Loucy (cell line): ENCODE results near the gene RPL37A.

ENCODE experiments used
- H2AFZ ChIP-seq: fragments of 200-600 bp; sonication (generic); 2 replicates; pipeline ENCODE4 v1.6.0; 2016; ENCODE audit warnings: antibody characterized with exemption, mild to moderate bottlenecking, low read length, moderate library complexity
- H3F3A ChIP-seq: fragments of 200-600 bp; 2 replicates; pipeline ENCODE4 v1.6.0; 2016; ENCODE audit warnings: antibody characterized with exemption, low read depth, mild to moderate bottlenecking
- H3K27me3 ChIP-seq: fragments of 200-600 bp; sonication (generic); 2 replicates; pipeline ENCODE4 v1.6.1; 2014; ENCODE audit warnings: low read length, mild to moderate bottlenecking; ENCODE audit not compliant: insufficient read depth, poor library complexity, severe bottlenecking
- H3K36me3 ChIP-seq: fragments of 200-600 bp; sonication (generic); 2 replicates; pipeline ENCODE4 v1.6.1; 2016; ENCODE audit warnings: low read length; ENCODE audit not compliant: insufficient read depth
- H3K4me1 ChIP-seq: fragments of 200-600 bp; sonication (generic); 2 replicates; pipeline ENCODE4 v1.5.1; 2014; ENCODE audit warnings: low read length, mild to moderate bottlenecking; ENCODE audit not compliant: insufficient read depth, poor library complexity, severe bottlenecking
- H3K4me2 ChIP-seq: fragments of 200-600 bp; sonication (generic); 2 replicates; pipeline ENCODE4 v1.6.0; 2014; ENCODE audit warnings: antibody characterized with exemption, low read length, low read depth, mild to moderate bottlenecking; ENCODE audit not compliant: poor library complexity, severe bottlenecking
- H3K4me3 ChIP-seq: fragments of 200-600 bp; sonication (generic); 2 replicates; pipeline ENCODE4 v1.5.1; 2014; ENCODE audit warnings: low read length, mild to moderate bottlenecking, mixed read lengths; ENCODE audit not compliant: poor library complexity, severe bottlenecking
- H3K79me2 ChIP-seq: fragments of 200-600 bp; sonication (generic); 2 replicates; pipeline ENCODE4 v1.6.1; 2014; ENCODE audit warnings: low read length; ENCODE audit not compliant: insufficient read depth
- H3K9ac ChIP-seq: fragments of 200-600 bp; sonication (generic); 2 replicates; pipeline ENCODE4 v1.6.0; 2014; ENCODE audit warnings: mild to moderate bottlenecking, low read depth, low read length, moderate library complexity; ENCODE audit not compliant: poor library complexity, severe bottlenecking
- H3K9me2 ChIP-seq: fragments of 200-600 bp; sonication (generic); replicated peaks from 2 replicates; pipeline ENCODE4 v1.6.1; 2016; ENCODE audit warnings: low read depth, low read length, mixed read lengths
- H3K9me3 ChIP-seq: fragments of 200-600 bp; sonication (generic); 2 replicates; pipeline ENCODE4 v1.6.1; 2014; ENCODE audit warnings: mild to moderate bottlenecking, antibody characterized with exemption, low read length, low read depth; ENCODE audit not compliant: insufficient read depth
- H4K20me1 ChIP-seq: fragments of 200-600 bp; sonication (generic); 2 replicates; pipeline ENCODE4 v1.6.0; 2014; ENCODE audit warnings: antibody characterized with exemption, low read length, mild to moderate bottlenecking; ENCODE audit not compliant: insufficient read depth, poor library complexity, severe bottlenecking
- EZH2phosphoT487 ChIP-seq: fragments of 200-600 bp; IDR thresholded peaks from 2 replicates; pipeline ENCODE4 v1.6.1; 2018; ENCODE audit warnings: antibody characterized with exemption, mild to moderate bottlenecking, moderate library complexity, borderline replicate concordance
- TF ChIP-seq, protein P1 (sequence below): fragments of 200-600 bp; sonication (generic); conservative IDR thresholded peaks from 2 replicates; pipeline ENCODE4 v1.5.1; 2014; ENCODE audit warnings: mild to moderate bottlenecking, antibody characterized with exemption, low read length

Gene RPL37A

DNA sequence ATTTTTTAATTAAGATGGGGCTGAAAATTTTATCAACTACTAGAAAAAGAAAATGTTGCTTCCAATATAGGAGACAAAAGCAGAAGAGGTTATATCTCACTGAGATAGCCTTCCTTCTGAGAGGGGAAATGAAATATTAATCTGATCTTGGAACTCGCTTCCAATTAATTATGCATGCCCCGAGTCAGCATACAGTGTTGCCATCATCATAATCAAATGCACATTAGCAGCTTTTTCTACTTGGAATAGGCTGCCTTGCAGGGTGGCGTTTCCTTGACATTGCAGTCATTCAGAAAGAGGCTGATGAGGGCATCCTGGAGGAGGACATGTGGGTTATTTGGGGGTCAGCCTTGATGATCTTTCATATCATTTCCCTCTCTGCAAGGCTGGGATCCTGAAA, 18.4 kb upstream of the RPL37A start:
- Histone ChIP-seq H3K9ac (no peak overlapping the region), H3K9me2 (no peaks in the 10 kb centered on the region), H3K4me1 (peaks cover 38% of the 10 kb centered on the region), H3K4me2 (no peak overlapping the region), H2AFZ (no peak overlapping the region), H4K20me1 (no peaks in the 10 kb centered on the region), H3K79me2 (peaks cover 6% of the 10 kb centered on the region; the same call in 1 of the 2 replicates), H3K36me3 (peaks cover 24% of the 10 kb centered on the region), H3K9me3 (no peaks in the 10 kb centered on the region), H3K4me3 (no peak overlapping the region), H3K27me3 (no peaks in the 10 kb centered on the region), H3F3A (peaks cover 5% of the 10 kb centered on the region; the same call in 1 of the 2 replicates)
- TF ChIP-seq, protein P1, sequence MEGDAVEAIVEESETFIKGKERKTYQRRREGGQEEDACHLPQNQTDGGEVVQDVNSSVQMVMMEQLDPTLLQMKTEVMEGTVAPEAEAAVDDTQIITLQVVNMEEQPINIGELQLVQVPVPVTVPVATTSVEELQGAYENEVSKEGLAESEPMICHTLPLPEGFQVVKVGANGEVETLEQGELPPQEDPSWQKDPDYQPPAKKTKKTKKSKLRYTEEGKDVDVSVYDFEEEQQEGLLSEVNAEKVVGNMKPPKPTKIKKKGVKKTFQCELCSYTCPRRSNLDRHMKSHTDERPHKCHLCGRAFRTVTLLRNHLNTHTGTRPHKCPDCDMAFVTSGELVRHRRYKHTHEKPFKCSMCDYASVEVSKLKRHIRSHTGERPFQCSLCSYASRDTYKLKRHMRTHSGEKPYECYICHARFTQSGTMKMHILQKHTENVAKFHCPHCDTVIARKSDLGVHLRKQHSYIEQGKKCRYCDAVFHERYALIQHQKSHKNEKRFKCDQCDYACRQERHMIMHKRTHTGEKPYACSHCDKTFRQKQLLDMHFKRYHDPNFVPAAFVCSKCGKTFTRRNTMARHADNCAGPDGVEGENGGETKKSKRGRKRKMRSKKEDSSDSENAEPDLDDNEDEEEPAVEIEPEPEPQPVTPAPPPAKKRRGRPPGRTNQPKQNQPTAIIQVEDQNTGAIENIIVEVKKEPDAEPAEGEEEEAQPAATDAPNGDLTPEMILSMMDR, result no peak
- no peak for TF ChIP-seq EZH2phosphoT487

GRCh38 chr2:216482640-216483039, 16.0 kb upstream of the RPL37A start:
- no peak overlapping the region for H3K4me2 ChIP-seq
- no peaks in the 10 kb centered on the region for H3K9me2 ChIP-seq
- H4K20me1 ChIP-seq, result no peaks in the 10 kb centered on the region
- H3K36me3 ChIP-seq, result peaks cover 24% of the 10 kb centered on the region
- H3K79me2 ChIP-seq, result no peaks in the 10 kb centered on the region
- H2AFZ ChIP-seq, result no peak overlapping the region
- no peaks in the 10 kb centered on the region for H3F3A ChIP-seq
- no peak overlapping the region for H3K4me3 ChIP-seq
- TF ChIP-seq EZH2phosphoT487, result no peak
- TF ChIP-seq, protein P1, result no peak
- no peak overlapping the region for H3K9ac ChIP-seq
- H3K4me1 ChIP-seq, result peaks cover 18% of the 10 kb centered on the region
- no peaks in the 10 kb centered on the region for H3K27me3 ChIP-seq
- H3K9me3 ChIP-seq, result no peaks in the 10 kb centered on the region

DNA sequence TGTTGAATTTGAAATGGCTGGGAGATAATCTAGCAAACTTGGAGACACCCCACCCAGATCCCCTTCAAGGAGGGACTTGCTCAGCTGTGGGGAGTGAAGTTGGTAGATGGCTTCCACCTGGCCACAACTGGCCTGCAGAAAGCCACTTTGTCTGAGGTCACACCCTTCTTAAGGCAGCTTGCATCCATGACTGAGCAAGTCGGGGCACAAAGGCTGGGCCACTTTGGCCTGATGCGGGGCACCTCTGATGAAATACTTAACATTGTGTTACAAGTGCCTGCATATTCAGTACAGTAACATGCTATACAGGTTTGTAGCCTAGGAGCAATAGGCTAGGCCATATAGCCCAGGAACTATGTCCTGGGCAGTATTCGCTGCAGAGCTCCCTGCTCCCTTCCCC, 13.4 kb upstream of the RPL37A start:
- no peaks in the 10 kb centered on the region for H3K79me2 ChIP-seq
- peaks cover 15% of the 10 kb centered on the region for H3K4me1 ChIP-seq
- H3K9ac ChIP-seq, result no peak overlapping the region
- peaks cover 18% of the 10 kb centered on the region for H3K36me3 ChIP-seq
- H4K20me1 ChIP-seq, result no peaks in the 10 kb centered on the region
- no peak overlapping the region for H3K4me2 ChIP-seq
- no peak overlapping the region for H3K4me3 ChIP-seq
- H3K27me3 ChIP-seq, result no peaks in the 10 kb centered on the region
- TF ChIP-seq EZH2phosphoT487, result no peak
- TF ChIP-seq, protein P1, result no peak
- no peak overlapping the region for H2AFZ ChIP-seq
- no peaks in the 10 kb centered on the region for H3K9me2 ChIP-seq
- no peaks in the 10 kb centered on the region for H3F3A ChIP-seq
- H3K9me3 ChIP-seq, result no peaks in the 10 kb centered on the region
